HL-60 (cell line): Measurements from ENCODE around the gene MRPL58.

ENCODE experiments used
- TF ChIP-seq, protein P1 (sequence below): IDR thresholded peaks from one replicate; pipeline ENCODE4 v1.5.1; 2011; ENCODE audit warnings: low read length, control low read depth, inconsistent platforms; ENCODE audit not compliant: insufficient read depth
- TF ChIP-seq, protein P2 (sequence below): IDR thresholded peaks from 2 replicates; pipeline ENCODE4 v1.6.1; 2012; ENCODE audit warnings: low read depth; ENCODE audit not compliant: insufficient replicate concordance

DNA sequence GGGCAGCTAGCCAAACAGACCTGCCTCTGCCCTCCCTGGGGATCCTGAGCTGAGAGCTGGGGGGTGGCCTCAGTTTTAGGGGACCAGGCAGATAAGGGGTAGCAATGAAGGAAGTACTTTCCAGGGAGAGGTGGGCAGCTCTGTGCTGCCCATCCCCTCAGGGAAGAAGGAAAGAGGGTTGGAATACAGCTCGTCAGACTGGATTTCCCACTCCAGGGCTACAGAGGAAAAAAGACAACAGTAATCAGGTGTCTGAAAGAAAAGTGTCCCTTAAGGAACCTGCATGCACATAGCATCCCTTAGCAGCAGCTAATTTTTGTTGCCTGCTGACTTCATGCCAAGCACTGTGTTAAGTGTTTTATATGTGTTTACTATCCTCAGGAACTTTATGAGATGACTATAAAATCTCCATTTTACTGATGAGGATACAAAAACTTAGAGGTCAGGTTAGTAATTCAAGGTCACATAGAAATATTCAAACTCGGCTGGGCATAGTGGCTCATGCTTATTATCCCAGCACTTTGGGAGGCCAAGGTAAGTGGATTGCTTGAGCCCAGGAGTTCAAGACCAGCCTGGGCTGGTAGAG is 3.2 kb upstream of the MRPL58 start:
- TF ChIP-seq, protein P1, sequence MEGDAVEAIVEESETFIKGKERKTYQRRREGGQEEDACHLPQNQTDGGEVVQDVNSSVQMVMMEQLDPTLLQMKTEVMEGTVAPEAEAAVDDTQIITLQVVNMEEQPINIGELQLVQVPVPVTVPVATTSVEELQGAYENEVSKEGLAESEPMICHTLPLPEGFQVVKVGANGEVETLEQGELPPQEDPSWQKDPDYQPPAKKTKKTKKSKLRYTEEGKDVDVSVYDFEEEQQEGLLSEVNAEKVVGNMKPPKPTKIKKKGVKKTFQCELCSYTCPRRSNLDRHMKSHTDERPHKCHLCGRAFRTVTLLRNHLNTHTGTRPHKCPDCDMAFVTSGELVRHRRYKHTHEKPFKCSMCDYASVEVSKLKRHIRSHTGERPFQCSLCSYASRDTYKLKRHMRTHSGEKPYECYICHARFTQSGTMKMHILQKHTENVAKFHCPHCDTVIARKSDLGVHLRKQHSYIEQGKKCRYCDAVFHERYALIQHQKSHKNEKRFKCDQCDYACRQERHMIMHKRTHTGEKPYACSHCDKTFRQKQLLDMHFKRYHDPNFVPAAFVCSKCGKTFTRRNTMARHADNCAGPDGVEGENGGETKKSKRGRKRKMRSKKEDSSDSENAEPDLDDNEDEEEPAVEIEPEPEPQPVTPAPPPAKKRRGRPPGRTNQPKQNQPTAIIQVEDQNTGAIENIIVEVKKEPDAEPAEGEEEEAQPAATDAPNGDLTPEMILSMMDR = no peak
- TF ChIP-seq, protein P2, sequence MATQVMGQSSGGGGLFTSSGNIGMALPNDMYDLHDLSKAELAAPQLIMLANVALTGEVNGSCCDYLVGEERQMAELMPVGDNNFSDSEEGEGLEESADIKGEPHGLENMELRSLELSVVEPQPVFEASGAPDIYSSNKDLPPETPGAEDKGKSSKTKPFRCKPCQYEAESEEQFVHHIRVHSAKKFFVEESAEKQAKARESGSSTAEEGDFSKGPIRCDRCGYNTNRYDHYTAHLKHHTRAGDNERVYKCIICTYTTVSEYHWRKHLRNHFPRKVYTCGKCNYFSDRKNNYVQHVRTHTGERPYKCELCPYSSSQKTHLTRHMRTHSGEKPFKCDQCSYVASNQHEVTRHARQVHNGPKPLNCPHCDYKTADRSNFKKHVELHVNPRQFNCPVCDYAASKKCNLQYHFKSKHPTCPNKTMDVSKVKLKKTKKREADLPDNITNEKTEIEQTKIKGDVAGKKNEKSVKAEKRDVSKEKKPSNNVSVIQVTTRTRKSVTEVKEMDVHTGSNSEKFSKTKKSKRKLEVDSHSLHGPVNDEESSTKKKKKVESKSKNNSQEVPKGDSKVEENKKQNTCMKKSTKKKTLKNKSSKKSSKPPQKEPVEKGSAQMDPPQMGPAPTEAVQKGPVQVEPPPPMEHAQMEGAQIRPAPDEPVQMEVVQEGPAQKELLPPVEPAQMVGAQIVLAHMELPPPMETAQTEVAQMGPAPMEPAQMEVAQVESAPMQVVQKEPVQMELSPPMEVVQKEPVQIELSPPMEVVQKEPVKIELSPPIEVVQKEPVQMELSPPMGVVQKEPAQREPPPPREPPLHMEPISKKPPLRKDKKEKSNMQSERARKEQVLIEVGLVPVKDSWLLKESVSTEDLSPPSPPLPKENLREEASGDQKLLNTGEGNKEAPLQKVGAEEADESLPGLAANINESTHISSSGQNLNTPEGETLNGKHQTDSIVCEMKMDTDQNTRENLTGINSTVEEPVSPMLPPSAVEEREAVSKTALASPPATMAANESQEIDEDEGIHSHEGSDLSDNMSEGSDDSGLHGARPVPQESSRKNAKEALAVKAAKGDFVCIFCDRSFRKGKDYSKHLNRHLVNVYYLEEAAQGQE = no peak
